Bladder microvascular endothelial cell (primary cell): ENCODE results near the gene PAM. TPM values are rescaled to one million over a fixed set of nuclear protein-coding genes. Genes with fewer than 3 reads are reported as not detected.

ENCODE experiments used
- total RNA-seq: library from RNA; depleted of rRNA; stranded (reverse); fragments of >200 nt; gene quantifications from 2 replicates; pipeline ENCODE4 v1.2.3, GENCODE V29; 2014

The PAM gene
- 127 and 356 TPM in 2 replicates for total RNA-seq

DNA sequence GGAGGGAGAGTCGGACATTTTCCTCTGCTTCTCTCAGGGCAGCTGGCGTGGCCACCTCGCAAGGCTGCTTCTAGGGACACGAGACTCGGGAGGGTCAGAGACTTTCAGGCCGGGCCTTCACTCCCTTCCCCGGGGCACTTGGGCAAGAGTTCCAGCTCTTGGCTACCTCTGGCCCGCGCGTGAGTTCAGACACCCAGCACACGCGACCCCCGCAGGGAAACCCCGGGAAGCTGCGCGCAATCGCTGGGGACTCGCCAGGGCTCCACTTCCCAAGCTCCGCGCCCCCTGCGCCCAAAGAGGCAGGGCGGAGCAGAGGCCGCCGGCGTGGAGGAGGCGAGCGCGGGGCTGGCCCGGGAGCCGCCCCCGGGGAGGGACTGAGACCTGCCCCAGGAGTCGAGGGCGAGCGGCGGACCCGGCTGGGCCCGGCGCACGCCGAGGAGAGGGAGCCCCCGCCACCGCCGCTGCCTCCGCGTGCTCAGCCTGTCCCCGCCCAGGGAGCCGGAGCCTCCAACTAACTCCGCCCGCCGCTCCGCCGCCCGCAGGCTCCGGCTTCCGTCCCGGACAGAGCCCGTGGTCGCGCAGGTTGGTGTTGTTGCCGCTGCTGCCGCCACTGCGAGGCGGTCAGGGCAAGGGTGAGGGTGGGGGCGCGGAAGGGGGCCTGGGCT lies at the start of gene PAM:
Gene PAM (plus strand): TSS at position 539 of the 665 bp plus-strand sequence. CDS start 110,891 bp downstream, outside the sequence.

